Myocyte (in vitro differentiated cells): ENCODE measurements around the gene OR51I2. TPM values are rescaled to one million over a fixed set of nuclear protein-coding genes. Genes with fewer than 3 reads are reported as not detected.

ENCODE experiments used
- DNase-seq: peaks from one replicate; pipeline ENCODE4 v3.0.0-alpha.2; 2012; ENCODE audit warnings: low read depth
- total RNA-seq: library from RNA; depleted of rRNA; stranded (reverse); fragments of >200 nt; gene quantifications from 2 replicates; pipeline ENCODE4 v1.2.3, GENCODE V29; 2014

OR51I2 gene
- total RNA-seq, 1 donor from 2014 or later, result not detected

- no peak for DNase-seq
Observed at GRCh38 chr11:5505363-5506048, 56.4 kb downstream of the OR51I2 start.

Other genes with a start within 250 kb of the OR51I2 start
- gene OR51V1, start 248.6 kb upstream of the OR51I2 start, total RNA-seq, result not detected in 2 replicates
- gene HBB, start 222.3 kb upstream of the OR51I2 start, total RNA-seq, result not detected in 2 replicates
- not detected in 2 replicates for gene HBD, start 214.8 kb upstream of the OR51I2 start, total RNA-seq
- gene HBG1, start 199.5 kb upstream of the OR51I2 start, total RNA-seq, result not detected in 2 replicates
- gene HBG2, start 194.5 kb upstream of the OR51I2 start, total RNA-seq, result not detected in 2 replicates
- gene HBE1, start 179.4 kb upstream of the OR51I2 start, total RNA-seq, result not detected in 2 replicates
- not detected in 2 replicates for gene OR51B4, start 147.4 kb upstream of the OR51I2 start, total RNA-seq
- gene OR51B2, start 125.0 kb upstream of the OR51I2 start, total RNA-seq, result 0.80 TPM in 1 of 2 replicates, not detected in the other
- 0.21 and 0.29 TPM in 2 replicates for gene OR51B5, start 105.8 kb upstream of the OR51I2 start, total RNA-seq
- gene OR51B6, start 97.8 kb upstream of the OR51I2 start, total RNA-seq, result not detected in 2 replicates
- gene OR51M1, start 65.5 kb upstream of the OR51I2 start, total RNA-seq, result not detected in 2 replicates
- gene OR51Q1, start 27.2 kb upstream of the OR51I2 start, total RNA-seq, result not detected in 2 replicates
- not detected in 2 replicates for gene OR51I1, start 7.8 kb upstream of the OR51I2 start, total RNA-seq
- gene OR52D1, start 39.4 kb downstream of the OR51I2 start, total RNA-seq, result not detected in 2 replicates
- 0.05 and 0.16 TPM in 2 replicates for gene UBQLN3, start 60.6 kb downstream of the OR51I2 start, total RNA-seq
- 0.32 and 0.42 TPM in 2 replicates for gene UBQLNL, start 67.4 kb downstream of the OR51I2 start, total RNA-seq
- not detected in 2 replicates for gene OR52H1, start 99.2 kb downstream of the OR51I2 start, total RNA-seq
- not detected in 2 replicates for gene OR52B6, start 131.6 kb downstream of the OR51I2 start, total RNA-seq
- gene TRIM6, start 147.3 kb downstream of the OR51I2 start, total RNA-seq, result 0.31 and 0.40 TPM in 2 replicates
- gene TRIM34, start 175.7 kb downstream of the OR51I2 start, total RNA-seq, result 2.7 and 4.4 TPM in 2 replicates
- 36.3 and 45.8 TPM in 2 replicates for gene TRIM5, start 235.8 kb downstream of the OR51I2 start, total RNA-seq
- gene TRIM22, start 240.5 kb downstream of the OR51I2 start, total RNA-seq, result 61.0 and 81.6 TPM in 2 replicates